ENCODE results near the gene GALNT9.

The GALNT9 gene

DNA sequence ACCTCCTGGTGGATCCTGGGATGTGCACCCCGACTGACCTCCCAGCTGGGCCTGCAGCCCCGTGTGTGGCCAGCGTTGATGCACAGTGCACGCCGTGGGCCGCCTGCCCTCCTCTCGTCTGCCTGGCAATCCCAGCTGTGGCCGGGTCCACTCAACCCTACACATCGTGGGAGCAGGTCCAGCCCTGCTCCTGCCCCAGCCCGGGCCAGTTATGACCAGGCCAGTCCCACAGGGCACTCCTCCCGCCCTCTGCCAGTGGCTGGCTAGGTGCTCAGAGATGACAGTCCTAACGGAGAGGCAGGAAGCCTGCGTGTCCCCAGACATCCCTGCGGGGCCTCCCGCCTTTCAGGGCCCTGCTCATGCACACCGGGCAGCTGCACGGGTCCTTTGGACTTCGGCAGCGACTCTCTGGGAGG is 10.8 kb downstream of the GALNT9 start:
- TF ChIP-seq, protein P1, sequence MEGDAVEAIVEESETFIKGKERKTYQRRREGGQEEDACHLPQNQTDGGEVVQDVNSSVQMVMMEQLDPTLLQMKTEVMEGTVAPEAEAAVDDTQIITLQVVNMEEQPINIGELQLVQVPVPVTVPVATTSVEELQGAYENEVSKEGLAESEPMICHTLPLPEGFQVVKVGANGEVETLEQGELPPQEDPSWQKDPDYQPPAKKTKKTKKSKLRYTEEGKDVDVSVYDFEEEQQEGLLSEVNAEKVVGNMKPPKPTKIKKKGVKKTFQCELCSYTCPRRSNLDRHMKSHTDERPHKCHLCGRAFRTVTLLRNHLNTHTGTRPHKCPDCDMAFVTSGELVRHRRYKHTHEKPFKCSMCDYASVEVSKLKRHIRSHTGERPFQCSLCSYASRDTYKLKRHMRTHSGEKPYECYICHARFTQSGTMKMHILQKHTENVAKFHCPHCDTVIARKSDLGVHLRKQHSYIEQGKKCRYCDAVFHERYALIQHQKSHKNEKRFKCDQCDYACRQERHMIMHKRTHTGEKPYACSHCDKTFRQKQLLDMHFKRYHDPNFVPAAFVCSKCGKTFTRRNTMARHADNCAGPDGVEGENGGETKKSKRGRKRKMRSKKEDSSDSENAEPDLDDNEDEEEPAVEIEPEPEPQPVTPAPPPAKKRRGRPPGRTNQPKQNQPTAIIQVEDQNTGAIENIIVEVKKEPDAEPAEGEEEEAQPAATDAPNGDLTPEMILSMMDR (IDR thresholded peaks at IDR 0.05) = no peak
- TF ChIP-seq ZFX (IDR thresholded peaks at IDR 0.05; ENCODE audit: borderline replicate concordance) = no peak
- H3K27ac ChIP-seq = no peak overlapping the region

- H3K27ac ChIP-seq = no peak overlapping the region
- TF ChIP-seq ZFX (IDR thresholded peaks at IDR 0.05; ENCODE audit: borderline replicate concordance) = no peak
- TF ChIP-seq, protein P1 (IDR thresholded peaks at IDR 0.05) = no peak
These were observed 11.3 kb downstream of the GALNT9 start for GRCh38 chr12:132318135-132318534.

DNA sequence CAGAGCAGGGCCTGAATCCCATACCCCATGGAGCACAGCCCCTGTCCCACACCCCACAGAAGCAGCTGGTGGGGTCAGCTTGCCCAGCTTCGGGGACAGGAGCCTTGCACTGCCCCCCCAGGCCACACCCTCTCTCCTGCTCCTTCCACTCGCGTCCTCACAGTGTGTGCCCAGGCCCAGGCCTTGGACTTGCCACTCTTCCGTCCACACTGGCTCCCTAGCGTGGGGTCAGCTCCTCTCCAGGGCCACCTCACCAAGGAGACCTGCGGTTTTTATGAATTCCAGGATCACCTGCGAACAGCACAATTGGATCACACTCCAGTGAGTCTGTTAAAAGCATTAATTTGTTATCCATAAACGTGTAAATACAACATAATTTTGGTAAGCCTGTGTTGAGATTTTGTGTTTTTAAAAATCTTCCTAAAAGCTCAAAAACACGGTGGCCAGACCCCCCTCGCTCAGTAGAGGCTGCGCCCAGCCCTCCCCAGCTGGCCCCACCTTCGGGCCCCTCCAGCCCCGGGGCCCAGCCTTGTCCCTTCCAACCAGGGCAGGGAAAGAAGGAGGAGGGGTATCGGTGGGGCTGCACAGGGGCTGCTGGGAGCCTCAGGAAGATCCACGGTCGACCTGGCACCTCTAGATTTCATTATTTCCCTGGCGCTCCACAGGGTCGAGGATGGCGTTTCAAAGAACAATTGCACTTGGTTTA is 12.0 kb downstream of the GALNT9 start:
- TF ChIP-seq, protein P1 (IDR thresholded peaks at IDR 0.05) = no peak
- TF ChIP-seq ZFX (IDR thresholded peaks at IDR 0.05; ENCODE audit: borderline replicate concordance) = no peak
- H3K27ac ChIP-seq = no peak overlapping the region

GRCh38 chr12:132316497-132317232 is 12.7 kb downstream of the GALNT9 start:
- H3K27ac ChIP-seq = no peak overlapping the region
- TF ChIP-seq, protein P1 (IDR thresholded peaks at IDR 0.05) = no peak
- TF ChIP-seq ZFX (IDR thresholded peaks at IDR 0.05; ENCODE audit: borderline replicate concordance) = no peak

DNA sequence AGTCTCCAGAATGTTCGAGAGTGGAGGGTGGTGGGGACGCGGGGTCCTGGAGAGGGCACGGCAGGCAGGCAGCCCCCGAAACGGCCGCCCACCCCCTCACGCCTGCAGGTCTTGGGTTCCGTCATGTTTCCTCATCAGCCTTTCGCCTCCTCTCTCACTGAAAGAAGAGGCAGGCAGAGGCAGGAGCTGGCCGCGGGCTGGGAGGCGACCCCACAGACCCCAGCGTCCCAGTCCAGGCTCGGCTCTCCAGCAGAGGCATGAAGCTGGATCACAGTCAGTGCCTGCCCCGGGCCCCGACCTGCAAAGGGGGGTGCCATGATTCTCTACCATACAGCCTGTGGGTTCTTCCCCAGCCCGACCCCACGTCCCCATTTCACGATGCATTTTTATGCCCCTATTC is 13.4 kb downstream of the GALNT9 start:
- no peak overlapping the region for H3K27ac ChIP-seq
- no peak for TF ChIP-seq ZFX (IDR thresholded peaks at IDR 0.05; ENCODE audit: borderline replicate concordance)
- TF ChIP-seq, protein P1 (IDR thresholded peaks at IDR 0.05) = no peak

- TF ChIP-seq ZFX (IDR thresholded peaks at IDR 0.05; ENCODE audit: borderline replicate concordance) = no peak
- TF ChIP-seq, protein P1 (IDR thresholded peaks at IDR 0.05) = no peak
- H3K27ac ChIP-seq = no peak overlapping the region
These were observed 13.9 kb downstream of the GALNT9 start for GRCh38 chr12:132315507-132315906.

Measured in 22Rv1 (cell line).